Cortex of kidney (tissue), 1 donor: ENCODE data around the gene AP1S1.
"Not testable (repeated sequence)": the region's sequence is repeated elsewhere in the genome, so short reads cannot be mapped to it uniquely, and the experiment has no call there.

Experiments used
- DNase-seq: peaks from one replicate; lab custom pipeline; 2025; lab: John Stamatoyannopoulos, UW

AP1S1 gene

GRCh38 chr7:101125989-101126650, 28.2 kb upstream of the AP1S1 start:
- DNase-seq: no peak

- DNase-seq: no peak
Observed at GRCh38 chr7:101126651-101127459, 27.4 kb upstream of the AP1S1 start, which contains the start of gene SERPINE1. Gene SERPINE1 (plus strand): TSS chr7:101127104. CDS start chr7:101128394, 1,290 bp downstream.

GRCh38 chr7:101127460-101128039, 26.7 kb upstream of the AP1S1 start:
- no peak for DNase-seq

- no peak for DNase-seq
Observed at GRCh38 chr7:101128040-101128834, 26.0 kb upstream of the AP1S1 start.

GRCh38 chr7:101129603-101130117, 24.6 kb upstream of the AP1S1 start:
- DNase-seq: no peak

GRCh38 chr7:101132626-101133600, 21.4 kb upstream of the AP1S1 start:
- DNase-seq: not testable (repeated sequence)

- no peak for DNase-seq
Observed at GRCh38 chr7:101133621-101134398, 20.5 kb upstream of the AP1S1 start.

- DNase-seq: no peak
Observed at GRCh38 chr7:101134399-101134980, 19.8 kb upstream of the AP1S1 start.

GRCh38 chr7:101137651-101138212, 16.5 kb upstream of the AP1S1 start:
- no peak for DNase-seq

- DNase-seq: no peak
Observed at GRCh38 chr7:101138213-101138870, 15.9 kb upstream of the AP1S1 start.

- no peak for DNase-seq
Observed at GRCh38 chr7:101140339-101140699, 14.0 kb upstream of the AP1S1 start.

GRCh38 chr7:101140746-101141382, 13.4 kb upstream of the AP1S1 start:
- DNase-seq: no peak

GRCh38 chr7:101151908-101152651, 2.2 kb upstream of the AP1S1 start:
- no peak for DNase-seq

GRCh38 chr7:101154693-101155102, 422 bp downstream of the AP1S1 start:
- no peak for DNase-seq

- no peak for DNase-seq
Observed at GRCh38 chr7:101155303-101155702, 1.0 kb downstream of the AP1S1 start.

- no peak for DNase-seq
Observed at GRCh38 chr7:101156277-101156676, 2.0 kb downstream of the AP1S1 start.

GRCh38 chr7:101156866-101157589, 2.8 kb downstream of the AP1S1 start:
- no peak for DNase-seq
